DMS53 treated with DMSO at 0.1 percent for 48 hours (cell line): ENCODE results near the gene ETHE1.
"Not testable (repeated sequence)": the region's sequence is repeated elsewhere in the genome, so short reads cannot be mapped to it uniquely, and the experiment has no call there.

Experiments
- DNase-seq: peaks from one replicate; lab custom pipeline; 2025; ENCODE audit not compliant: unreplicated experiment; lab: John Stamatoyannopoulos, UW

Gene ETHE1

GRCh38 chr19:43525836-43526771, 897 bp downstream of the ETHE1 start:
- DNase-seq: no peak

- no peak for DNase-seq
Measured at GRCh38 chr19:43524922-43525835, 1.8 kb downstream of the ETHE1 start.

- not testable (repeated sequence) for DNase-seq
Measured at GRCh38 chr19:43523696-43524095, 3.3 kb downstream of the ETHE1 start.

- no peak for DNase-seq
Measured at GRCh38 chr19:43522929-43523328, 4.1 kb downstream of the ETHE1 start.

GRCh38 chr19:43519436-43520088, 7.4 kb downstream of the ETHE1 start:
- peak; percentile 71 for DNase-seq

- DNase-seq: no peak
Measured at GRCh38 chr19:43518051-43518450, 8.9 kb downstream of the ETHE1 start.

GRCh38 chr19:43512399-43512798, 14.6 kb downstream of the ETHE1 start:
- DNase-seq: not testable (repeated sequence)

- no peak for DNase-seq
Measured at GRCh38 chr19:43511324-43511723, 15.7 kb downstream of the ETHE1 start.

- no peak for DNase-seq
Measured at GRCh38 chr19:43510713-43511112, 16.3 kb downstream of the ETHE1 start.

GRCh38 chr19:43507880-43508279, 19.1 kb downstream of the ETHE1 start:
- no peak for DNase-seq

GRCh38 chr19:43506629-43507028, 20.4 kb downstream of the ETHE1 start:
- DNase-seq: no peak

- DNase-seq: no peak
Measured at GRCh38 chr19:43505941-43506340, 21.1 kb downstream of the ETHE1 start.

GRCh38 chr19:43505186-43505456, 21.9 kb downstream of the ETHE1 start:
- no peak for DNase-seq

GRCh38 chr19:43504426-43505185, 22.4 kb downstream of the ETHE1 start, which contains the start of gene PHLDB3:
TSS of gene PHLDB3 (minus strand) at chr19:43504746. CDS start at chr19:43504118, 628 bp downstream.
- no peak for DNase-seq

GRCh38 chr19:43503501-43504425, 23.2 kb downstream of the ETHE1 start:
- DNase-seq: peak; percentile 36

GRCh38 chr19:43502419-43502976, 24.5 kb downstream of the ETHE1 start:
- DNase-seq: no peak

- no peak for DNase-seq
Measured at GRCh38 chr19:43501661-43502418, 25.2 kb downstream of the ETHE1 start.

GRCh38 chr19:43499042-43499441, 28.0 kb downstream of the ETHE1 start:
- no peak for DNase-seq
